Lower leg skin (tissue), 4 donors: ENCODE data around the gene ERCC2. TPM values are rescaled to one million over a fixed set of nuclear protein-coding genes. Genes with fewer than 3 reads are reported as not detected.

ENCODE experiments used
- DNase-seq, 2 donors: peaks; one replicate each; pipeline ENCODE4 v3.0.0-alpha.2; 2019; ENCODE audit warnings: low spot score in 2 of 2
- H3K4me3 ChIP-seq: fragments of 200-600 bp; sonication (generic); 2 replicates; pipeline ENCODE4 v1.5.1; 2017; ENCODE audit warnings: mild to moderate bottlenecking, low read depth; ENCODE audit not compliant: poor library complexity, severe bottlenecking
- POLR2A ChIP-seq, 2 donors: fragments of 450-650 bp; IDR thresholded peaks; one replicate each; pipeline ENCODE4 v1.6.1; 2016 to 2017; ENCODE audit warnings: antibody characterized with exemption in 2 of 2, mild to moderate bottlenecking in 1 of 2, moderate library complexity in 1 of 2
- WGBS, 2 donors: methylation state at CpG; one replicate each; pipeline ENCODE4 v1.1.5; 2018; 5-methylcytosine and 5-hydroxymethylcytosine counted together
- intact Hi-C: fragments of 100-400 bp; cut with DNase I; formaldehyde crosslinking; loops from one replicate; pipeline ENCODE4 v1.15.0; 2023; ENCODE audit warnings: low total_unique reads
- total RNA-seq, 4 donors: library from RNA; depleted of rRNA; stranded (reverse); fragments of >200 nt; gene quantifications; one replicate each; pipeline ENCODE4 v1.1.0, GENCODE V29; 2016
- TF ChIP-seq, protein P1 (sequence below), 3 donors: fragments of 450-650 bp; IDR thresholded peaks; one replicate each; pipeline ENCODE4 v1.5.1; 2016; ENCODE audit warnings: antibody characterized with exemption in 3 of 3, mild to moderate bottlenecking in 3 of 3, moderate library complexity in 2 of 3

The ERCC2 gene
- total RNA-seq, result 10 to 100 TPM in 1 of 4 donors, 1 to 10 TPM in 3; 8.5 to 22.4 (median 9.8) TPM

- TF ChIP-seq, protein P1, sequence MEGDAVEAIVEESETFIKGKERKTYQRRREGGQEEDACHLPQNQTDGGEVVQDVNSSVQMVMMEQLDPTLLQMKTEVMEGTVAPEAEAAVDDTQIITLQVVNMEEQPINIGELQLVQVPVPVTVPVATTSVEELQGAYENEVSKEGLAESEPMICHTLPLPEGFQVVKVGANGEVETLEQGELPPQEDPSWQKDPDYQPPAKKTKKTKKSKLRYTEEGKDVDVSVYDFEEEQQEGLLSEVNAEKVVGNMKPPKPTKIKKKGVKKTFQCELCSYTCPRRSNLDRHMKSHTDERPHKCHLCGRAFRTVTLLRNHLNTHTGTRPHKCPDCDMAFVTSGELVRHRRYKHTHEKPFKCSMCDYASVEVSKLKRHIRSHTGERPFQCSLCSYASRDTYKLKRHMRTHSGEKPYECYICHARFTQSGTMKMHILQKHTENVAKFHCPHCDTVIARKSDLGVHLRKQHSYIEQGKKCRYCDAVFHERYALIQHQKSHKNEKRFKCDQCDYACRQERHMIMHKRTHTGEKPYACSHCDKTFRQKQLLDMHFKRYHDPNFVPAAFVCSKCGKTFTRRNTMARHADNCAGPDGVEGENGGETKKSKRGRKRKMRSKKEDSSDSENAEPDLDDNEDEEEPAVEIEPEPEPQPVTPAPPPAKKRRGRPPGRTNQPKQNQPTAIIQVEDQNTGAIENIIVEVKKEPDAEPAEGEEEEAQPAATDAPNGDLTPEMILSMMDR (IDR thresholded peaks at IDR 0.05), result no peak
- TF ChIP-seq POLR2A (IDR thresholded peaks at IDR 0.05), result no peak
- intact Hi-C loops, result no loop called here
- WGBS, 2 donors, result 4 to 5% methylated on average over 48 to 51 of the region's 55 CpGs
- peak within 1 kb of the TSS; percentile 64 for H3K4me3 ChIP-seq
- DNase-seq, result peak; percentile 99 to 100
Observed at GRCh38 chr19:45370410-45371204, at the start of gene ERCC2. TSS of gene ERCC2 (minus strand) at chr19:45370573. CDS start at chr19:45370540, 33 bp downstream.

DNA sequence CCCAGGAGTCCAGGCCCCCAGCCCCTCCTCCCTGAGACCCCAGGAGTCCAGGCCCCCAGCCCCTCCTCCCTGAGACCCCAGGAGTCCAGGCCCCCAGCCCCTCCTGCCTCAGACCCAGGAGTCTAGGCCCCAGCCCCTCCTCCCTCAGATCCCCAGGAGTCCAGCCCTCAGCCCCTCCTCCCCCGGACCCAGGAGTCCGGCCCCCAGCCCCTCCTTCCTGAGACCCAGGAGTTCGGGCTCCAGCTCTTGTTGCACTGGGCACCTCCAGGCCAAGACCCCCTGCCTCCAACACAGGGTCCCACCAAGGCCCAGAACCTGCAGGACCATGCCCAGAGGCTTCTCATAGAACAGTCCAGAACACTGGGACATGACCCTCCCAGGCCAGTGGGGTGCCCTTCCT is 49.5 kb upstream of the ERCC2 start:
- H3K4me3 ChIP-seq, result no peak overlapping the region
- DNase-seq, result no peak
- no CpG with 5 or more reads among the region's 3 CpGs for WGBS, 2 donors
- TF ChIP-seq, protein P1 (IDR thresholded peaks at IDR 0.05), result no peak
- TF ChIP-seq POLR2A (IDR thresholded peaks at IDR 0.05), result no peak
- intact Hi-C loops, result no loop called here

DNA sequence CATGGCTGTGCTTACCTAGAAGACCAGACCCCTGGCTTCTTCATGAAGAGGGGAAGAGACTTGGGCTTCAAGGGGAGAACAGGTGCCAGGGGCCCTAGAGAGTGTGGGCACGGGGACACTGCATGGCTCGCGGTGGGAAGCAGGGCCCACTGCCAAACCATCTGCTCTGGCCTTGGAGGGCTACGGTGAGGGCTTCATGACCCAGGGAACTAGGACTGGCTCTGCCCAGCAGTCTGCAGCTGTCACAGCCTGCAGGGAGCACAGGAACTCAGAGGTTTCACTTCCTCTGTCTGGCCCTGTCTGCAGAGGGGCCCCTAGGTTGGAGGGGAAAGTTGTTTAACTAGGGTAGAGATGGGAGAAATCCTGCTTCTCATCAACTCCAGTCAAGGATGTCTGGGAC is 49.0 kb upstream of the ERCC2 start:
- no peak overlapping the region for H3K4me3 ChIP-seq
- intact Hi-C loops, result no loop called here
- 65 to 71% methylated on average over 4 of the region's 4 CpGs for WGBS, 2 donors
- TF ChIP-seq POLR2A (IDR thresholded peaks at IDR 0.05), result no peak
- TF ChIP-seq, protein P1 (IDR thresholded peaks at IDR 0.05), result no peak
- DNase-seq, result no peak

- 76 to 77% methylated on average over 9 of the region's 9 CpGs for WGBS, 2 donors
- no peak overlapping the region for H3K4me3 ChIP-seq
- TF ChIP-seq POLR2A (IDR thresholded peaks at IDR 0.05), result no peak
- TF ChIP-seq, protein P1 (IDR thresholded peaks at IDR 0.05), result no peak
- DNase-seq, result no peak
- intact Hi-C loops, result no loop called here
Observed at GRCh38 chr19:45418802-45419201, 48.4 kb upstream of the ERCC2 start.

- DNase-seq, result no peak
- intact Hi-C loops, result no loop called here
- 93 to 98% methylated on average over 4 of the region's 4 CpGs for WGBS, 2 donors
- TF ChIP-seq, protein P1 (IDR thresholded peaks at IDR 0.05), result no peak
- TF ChIP-seq POLR2A (IDR thresholded peaks at IDR 0.05), result no peak
- no peak overlapping the region for H3K4me3 ChIP-seq
Observed at GRCh38 chr19:45417151-45417550, 46.8 kb upstream of the ERCC2 start.
